Smooth muscle cell of the umbilical artery (primary cell): ENCODE results near the gene TNFAIP8L1. TPM values are rescaled to one million over a fixed set of nuclear protein-coding genes. Genes with fewer than 3 reads are reported as not detected.

ENCODE experiments used
- total RNA-seq: library from RNA; depleted of rRNA; stranded (reverse); fragments of >200 nt; gene quantifications from 2 replicates; pipeline ENCODE4 v1.2.3, GENCODE V29; 2014

Gene TNFAIP8L1
- total RNA-seq = 1.5 and 5.6 TPM in 2 replicates

DNA sequence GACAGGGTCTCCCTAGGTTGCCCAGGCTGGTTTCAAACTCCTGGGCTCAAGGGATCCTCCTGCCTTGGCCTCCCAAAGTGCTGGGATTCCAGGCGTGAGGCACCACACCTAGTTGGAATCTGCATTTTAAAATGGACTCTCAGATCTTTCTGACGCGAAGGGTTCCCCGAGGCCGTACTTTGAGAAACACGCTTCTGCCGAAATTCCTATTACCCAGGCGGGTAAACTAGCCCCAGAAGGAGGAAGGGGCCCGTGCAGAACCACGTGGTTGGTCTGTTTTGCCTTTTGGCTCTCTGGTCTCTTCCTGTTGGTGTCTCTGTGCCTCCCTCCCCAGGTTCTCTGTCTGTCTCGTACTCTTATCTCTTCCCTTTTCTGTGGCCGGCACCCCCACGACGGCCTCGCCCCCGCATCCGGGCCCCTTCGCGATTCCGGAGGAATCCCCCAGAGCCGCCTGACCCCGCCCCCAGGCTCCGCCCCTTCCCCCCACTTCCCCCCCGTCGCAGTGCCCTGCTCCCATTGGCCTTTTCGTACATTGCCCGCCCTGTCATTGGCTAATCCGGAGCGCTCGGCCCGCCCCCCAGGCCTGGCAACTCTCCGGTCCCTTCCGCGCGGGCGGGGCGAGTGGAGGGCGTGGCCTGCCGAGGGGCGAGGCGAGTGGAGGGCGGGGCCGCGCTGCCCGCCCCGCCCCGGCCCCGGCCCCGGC lies at the start of gene TNFAIP8L1:
Gene TNFAIP8L1 (plus strand): TSS at position 689 of the 703 bp plus-strand sequence. CDS start 12,354 bp downstream, outside the sequence.

DNA sequence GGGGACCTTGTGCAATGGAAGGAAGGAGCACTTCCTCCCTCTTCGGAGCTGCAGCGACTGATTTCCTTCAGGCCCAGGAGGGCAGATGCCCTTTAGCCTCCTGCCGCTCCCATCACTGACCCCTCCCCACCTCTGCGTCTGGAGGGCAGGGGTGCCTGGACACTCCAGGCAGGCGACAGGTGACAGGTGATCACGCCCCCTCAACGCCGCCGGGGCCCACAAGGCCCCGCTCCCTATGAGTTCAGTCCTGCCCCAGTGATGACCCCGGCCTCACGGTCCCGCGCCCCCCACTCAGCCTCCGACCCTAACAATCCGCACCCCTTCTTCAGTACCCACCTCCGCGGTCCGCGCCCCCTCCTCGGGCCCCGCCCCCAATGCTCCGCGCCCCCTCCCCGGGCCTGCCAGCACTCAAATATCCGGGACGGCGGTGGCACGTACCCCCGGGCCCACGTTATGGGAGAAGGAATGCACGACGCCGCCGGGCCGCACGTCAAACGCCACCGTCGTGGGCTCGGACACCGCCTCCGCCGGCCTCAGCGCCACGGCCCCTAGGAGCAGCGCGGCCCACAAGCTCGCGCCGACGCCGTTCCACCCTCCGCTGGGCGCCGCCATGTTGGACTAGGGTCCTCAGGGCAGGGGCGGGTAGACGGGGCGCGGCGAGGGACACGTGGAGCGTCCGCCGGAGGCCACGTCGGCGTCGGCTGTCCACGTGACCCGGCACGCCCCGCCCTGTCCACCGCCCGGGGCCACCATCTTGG lies 30.6 kb downstream of the TNFAIP8L1 start, which contains the start of gene MYDGF:
Gene MYDGF (minus strand): TSS at position 620 of the 758 bp plus-strand sequence. CDS start 8 bp downstream, at position 612.

Other genes starting within 250 kb of the TNFAIP8L1 start
- 28.5 and 65.0 TPM in 2 replicates for gene SH3GL1, start 239.0 kb upstream of the TNFAIP8L1 start, total RNA-seq
- gene CHAF1A, start 236.9 kb upstream of the TNFAIP8L1 start, total RNA-seq = 2.4 and 9.3 TPM in 2 replicates
- gene UBXN6, start 181.7 kb upstream of the TNFAIP8L1 start, total RNA-seq = 77.8 and 78.7 TPM in 2 replicates
- 37.7 and 60.6 TPM in 2 replicates for gene HDGFL2, start 167.2 kb upstream of the TNFAIP8L1 start, total RNA-seq
- gene PLIN4, start 121.0 kb upstream of the TNFAIP8L1 start, total RNA-seq = 0.09 TPM in 1 of 2 replicates, not detected in the other
- gene PLIN5, start 104.3 kb upstream of the TNFAIP8L1 start, total RNA-seq = not detected in 2 replicates
- gene LRG1, start 99.5 kb upstream of the TNFAIP8L1 start, total RNA-seq = not detected in 2 replicates
- 0.23 and 0.30 TPM in 2 replicates for gene SEMA6B, start 79.8 kb upstream of the TNFAIP8L1 start, total RNA-seq
- 282 and 364 TPM in 2 replicates for gene MYDGF, start 30.8 kb downstream of the TNFAIP8L1 start, total RNA-seq
- 20.8 and 71.0 TPM in 2 replicates for gene DPP9, start 84.3 kb downstream of the TNFAIP8L1 start, total RNA-seq
- 7.4 and 10.7 TPM in 2 replicates for gene FEM1A, start 152.2 kb downstream of the TNFAIP8L1 start, total RNA-seq
- gene TICAM1, start 192.2 kb downstream of the TNFAIP8L1 start, total RNA-seq = 2.7 and 7.7 TPM in 2 replicates
- 276 and 443 TPM in 2 replicates for gene PLIN3, start 228.2 kb downstream of the TNFAIP8L1 start, total RNA-seq